SK-N-SH (cell line): Measurements from ENCODE around the gene TNFRSF1B. TPM values are rescaled to one million over a fixed set of nuclear protein-coding genes. Genes with fewer than 3 reads are reported as not detected.

ENCODE experiments used
- CTCF ChIA-PET: fragments of 300-600, 350-600 bp; formaldehyde crosslinking; extraction: SDS; loops from one replicate; lab custom pipeline; 2021; lab: Yijun Ruan, JAX
- POLR2A ChIA-PET: fragments of 350-600 bp; sonication (Branson Sonifier 250); formaldehyde crosslinking; extraction: SDS; loops from one replicate; lab custom pipeline; 2020; ENCODE audit warnings: antibody characterized with exemption, inconsistent platforms; lab: Yijun Ruan, JAX
- DNase-seq: peaks from one replicate; pipeline ENCODE4 v3.0.0; 2012
- H2AFZ ChIP-seq: fragments of 200-600 bp; sonication (generic); 2 replicates; pipeline ENCODE4 v1.8.1; 2016; ENCODE audit warnings: antibody characterized with exemption, mild to moderate bottlenecking, low read depth
- H3F3A ChIP-seq: fragments of 200-600 bp; sonication (generic); replicated peaks from 2 replicates; pipeline ENCODE3; 2016; ENCODE audit warnings: antibody characterized with exemption, mild to moderate bottlenecking; ENCODE audit not compliant: insufficient read depth
- H3K27ac ChIP-seq, 2 experiments: fragments of 200-500 bp in 1 of 2; fragments of 200-600 bp in 1 of 2; sonication (Bioruptor generic) in 1 of 2; sonication (generic), shearing (Covaris generic) in 1 of 2; 2 replicates each; pipeline versions ENCODE4 v1.5.1 to v1.6.1; 2014 to 2016; ENCODE audit warnings: low read depth in 2 of 2, inconsistent platforms in 1 of 2, low read length in 1 of 2, mild to moderate bottlenecking in 1 of 2, mixed read lengths in 1 of 2
- H3K27me3 ChIP-seq: fragments of 200-600 bp; sonication (generic), shearing (Covaris generic); 2 replicates; pipeline ENCODE4 v1.6.1; 2016; ENCODE audit warnings: mixed run types; ENCODE audit not compliant: insufficient read depth
- H3K36me3 ChIP-seq, 2 experiments: fragments of 200-500 bp in 1 of 2; fragments of 200-600 bp in 1 of 2; sonication (Bioruptor generic) in 1 of 2; sonication (generic) in 1 of 2; replicated peaks in 1 of 2; 2 replicates each; pipeline versions ENCODE3 to v1.5.1; 2014 to 2016; ENCODE audit warnings: low read length in 1 of 2, mild to moderate bottlenecking in 1 of 2; ENCODE audit not compliant: insufficient read depth in 2 of 2, control insufficient read depth in 1 of 2
- H3K4me1 ChIP-seq, 2 experiments: fragments of 200-500 bp in 1 of 2; fragments of 200-600 bp in 1 of 2; sonication (Bioruptor generic) in 1 of 2; sonication (generic), shearing (Covaris generic) in 1 of 2; 2 replicates each; pipeline versions ENCODE4 v1.5.1 to v1.6.1; 2014 to 2016; ENCODE audit warnings: low read depth in 1 of 2, low read length in 1 of 2, mixed run types in 1 of 2; ENCODE audit not compliant: insufficient read depth in 2 of 2, control insufficient read depth in 1 of 2
- H3K4me2 ChIP-seq: fragments of 200-600 bp; sonication (generic), shearing (Covaris generic); 2 replicates; pipeline ENCODE4 v1.6.1; 2017; ENCODE audit warnings: mixed run types
- H3K4me3 ChIP-seq, 2 experiments: fragments of 200-500 bp in 1 of 2; fragments of 200-600 bp in 1 of 2; sonication (Bioruptor generic) in 1 of 2; sonication (generic), shearing (Covaris generic) in 1 of 2; 2 replicates each; pipeline versions ENCODE4 v1.5.1 to v1.8.1; 2014 to 2016; ENCODE audit warnings: low read depth in 2 of 2, inconsistent platforms in 1 of 2, low read length in 1 of 2, mild to moderate bottlenecking in 1 of 2, mixed read lengths in 1 of 2, moderate library complexity in 1 of 2
- H3K79me2 ChIP-seq: fragments of 200-600 bp; sonication (generic); 2 replicates; pipeline ENCODE4 v1.8.1; 2017; ENCODE audit warnings: mild to moderate bottlenecking; ENCODE audit not compliant: insufficient read depth
- H3K9ac ChIP-seq: fragments of 200-600 bp; sonication (generic); 2 replicates; pipeline ENCODE4 v1.6.1; 2017; ENCODE audit warnings: mixed run types
- H3K9me2 ChIP-seq: fragments of 200-600 bp; sonication (generic); 2 replicates; pipeline ENCODE4 v1.6.1; 2017; ENCODE audit warnings: mixed run types
- H3K9me3 ChIP-seq: fragments of 200-600 bp; sonication (generic); 2 replicates; pipeline ENCODE4 v1.6.1; 2017; ENCODE audit warnings: mixed run types, mild to moderate bottlenecking, moderate library complexity
- H4K20me1 ChIP-seq: fragments of 200-600 bp; sonication (generic); 2 replicates; pipeline ENCODE4 v1.6.1; 2017; ENCODE audit warnings: mild to moderate bottlenecking, mixed run types; ENCODE audit not compliant: insufficient read depth
- CTCF ChIP-seq: fragments of 200-600 bp; sonication (generic); IDR thresholded peaks from 2 replicates; pipeline ENCODE4 v1.6.1; 2017; ENCODE audit warnings: antibody characterized with exemption, mild to moderate bottlenecking, moderate library complexity
- ELF1 ChIP-seq: IDR thresholded peaks from 2 replicates; pipeline ENCODE4 v1.4.0; 2012
- EP300 ChIP-seq, 2 experiments: IDR thresholded peaks; 2 replicates each; pipeline versions ENCODE4 v1.4.0 to v1.6.1; 2012; ENCODE audit warnings: borderline replicate concordance in 1 of 2, low read depth in 1 of 2, low read length in 1 of 2
- FOXJ3 ChIP-seq: sonication (generic); formaldehyde crosslinking; IDR thresholded peaks from 2 replicates; pipeline ENCODE4 v1.5.1; 2020; ENCODE audit warnings: mild to moderate bottlenecking, missing genetic modification reagents
- FOXM1 ChIP-seq: IDR thresholded peaks from 2 replicates; pipeline ENCODE4 v1.4.0; 2012; ENCODE audit warnings: low read depth, mild to moderate bottlenecking
- GABPA ChIP-seq: IDR thresholded peaks from 2 replicates; pipeline ENCODE4 v1.4.0; 2012; ENCODE audit warnings: low read depth, mild to moderate bottlenecking
- GATA2 ChIP-seq: sonication (generic); formaldehyde crosslinking; IDR thresholded peaks from 2 replicates; pipeline ENCODE4 v1.5.0; 2020; ENCODE audit warnings: mild to moderate bottlenecking, missing genetic modification reagents
- MAX ChIP-seq: IDR thresholded peaks from 2 replicates; pipeline ENCODE4 v1.4.0; 2012; ENCODE audit warnings: low read depth
- NRF1 ChIP-seq: IDR thresholded peaks from 2 replicates; pipeline ENCODE4 v1.6.1; 2012; ENCODE audit warnings: low read depth, mild to moderate bottlenecking, low read length
- POLR2AphosphoS5 ChIP-seq: IDR thresholded peaks from 2 replicates; pipeline ENCODE4 v1.6.1; 2012; ENCODE audit warnings: low read depth, low read length
- RAD21 ChIP-seq: IDR thresholded peaks from 2 replicates; pipeline ENCODE4 v1.6.1; 2012; ENCODE audit warnings: mild to moderate bottlenecking, low read length
- RCOR1 ChIP-seq: fragments of 150-350 bp; IDR thresholded peaks from 2 replicates; pipeline ENCODE4 v1.6.1; 2017; ENCODE audit warnings: antibody characterized with exemption, low read length
- RFX5 ChIP-seq: IDR thresholded peaks from 2 replicates; pipeline ENCODE4 v1.6.1; 2012; ENCODE audit warnings: mild to moderate bottlenecking, improper control_type of control experiment, low read length
- RXRA ChIP-seq: IDR thresholded peaks from 2 replicates; pipeline ENCODE4 v1.4.0; 2012; ENCODE audit warnings: low read depth, mild to moderate bottlenecking, borderline replicate concordance
- SIN3A ChIP-seq: IDR thresholded peaks from 2 replicates; pipeline ENCODE4 v1.6.1; 2012; ENCODE audit warnings: low read depth, mild to moderate bottlenecking, low read length, moderate library complexity, borderline replicate concordance
- SMC3 ChIP-seq: IDR thresholded peaks from 2 replicates; pipeline ENCODE4 v1.6.1; 2012; ENCODE audit warnings: low read depth, low read length, improper control_type of control experiment
- TAF1 ChIP-seq: IDR thresholded peaks from 2 replicates; pipeline ENCODE4 v1.6.1; 2012; ENCODE audit warnings: low read depth, mild to moderate bottlenecking, low read length, moderate library complexity, borderline replicate concordance
- TCF12 ChIP-seq: IDR thresholded peaks from 2 replicates; pipeline ENCODE4 v1.4.0; 2012
- TEAD4 ChIP-seq: IDR thresholded peaks from 2 replicates; pipeline ENCODE4 v1.4.0; 2012; ENCODE audit warnings: mild to moderate bottlenecking, borderline replicate concordance; ENCODE audit not compliant: insufficient read depth
- USF2 ChIP-seq: fragments of 150-350 bp; IDR thresholded peaks from 2 replicates; pipeline ENCODE4 v1.6.1; 2017; ENCODE audit warnings: antibody characterized with exemption, low read length, low read depth, borderline replicate concordance
- YY1 ChIP-seq: IDR thresholded peaks from 2 replicates; pipeline ENCODE4 v1.4.0; 2012; ENCODE audit warnings: low read depth, mild to moderate bottlenecking
- ZBTB33 ChIP-seq: IDR thresholded peaks from 2 replicates; pipeline ENCODE4 v1.4.0; 2012; ENCODE audit warnings: low read depth, borderline replicate concordance
- WGBS: methylation state at CpG from one replicate; pipeline ENCODE4 v1.1.6; 2017; ENCODE audit warnings: low lambda C conversion rate; 5-methylcytosine and 5-hydroxymethylcytosine counted together
- polyA plus RNA-seq, 3 experiments: library from polyadenylated mRNA; depleted of rRNA; stranded (reverse); fragments of >200 nt; gene quantifications; 2 replicates each; pipeline ENCODE4 v1.2.3, GENCODE V29; 2012

The TNFRSF1B gene
- polyA plus RNA-seq, 1 of the 3 experiments (the other 2 are of a cell fraction) = 0.36 TPM

- no peaks in the 10 kb centered on the region for H3K9me3 ChIP-seq
- no peak overlapping the region for H3K9ac ChIP-seq
- POLR2A ChIA-PET = no interaction called here
- CTCF ChIA-PET = interaction anchor here (0.6 to 6.2 kb wide), 2 partner anchors 56 to 63 kb away, joined by 3 to 79 read pairs; no protein-coding TSS in a partner anchor
- peaks cover 17 to 34% of the 10 kb centered on the region in 2 experiments for H3K4me1 ChIP-seq
- H3K79me2 ChIP-seq = no peaks in the 10 kb centered on the region
- H3K4me3 ChIP-seq = no peak overlapping the region
- TF ChIP-seq TEAD4 = no peak
- no peak for TF ChIP-seq EP300 (IDR thresholded peaks at IDR 0.05; ENCODE audit: borderline replicate concordance in 1 of 2, low read depth in 1 of 2, low read length in 1 of 2)
- no peak for TF ChIP-seq RCOR1
- no peak for TF ChIP-seq ZBTB33
- TF ChIP-seq SMC3 = no peak
- no peak for TF ChIP-seq GATA2 (CRISPR knock-in tag)
- no peak for TF ChIP-seq TAF1
- no peak for TF ChIP-seq RAD21
- no peak for TF ChIP-seq FOXM1
- no peak for TF ChIP-seq GABPA
- TF ChIP-seq TCF12 = no peak
- TF ChIP-seq RFX5 = no peak
- no peaks in the 10 kb centered on the region for H3K27me3 ChIP-seq
- no peaks in the 10 kb centered on the region for H4K20me1 ChIP-seq
- 89% methylated on average over 6 of the region's 7 CpGs for WGBS
- H2AFZ ChIP-seq = no peak overlapping the region
- peaks cover 4% of the 10 kb centered on the region for H3F3A ChIP-seq
- H3K36me3 ChIP-seq = no peaks in the 10 kb centered on the region
- DNase-seq = no peak
- H3K4me2 ChIP-seq = no peak overlapping the region
- H3K9me2 ChIP-seq = no peaks in the 10 kb centered on the region
- H3K27ac ChIP-seq = no peak overlapping the region
Measured at GRCh38 chr1:12181568-12181967, 14.8 kb downstream of the TNFRSF1B start.

GRCh38 chr1:12182410-12182984 is 15.7 kb downstream of the TNFRSF1B start:
- CTCF ChIA-PET = interaction anchor here (0.9 to 6.2 kb wide), 4 partner anchors 17 to 438 kb away, joined by 3 to 79 read pairs (median 6); no protein-coding TSS in a partner anchor
- Histone ChIP-seq H3F3A (peaks cover 4% of the 10 kb centered on the region), H3K4me3 (no peak overlapping the region), H4K20me1 (no peaks in the 10 kb centered on the region), H3K36me3 (no peaks in the 10 kb centered on the region), H3K9ac (no peak overlapping the region), H2AFZ (no peak overlapping the region), H3K4me2 (no peak overlapping the region), H3K9me3 (no peaks in the 10 kb centered on the region), H3K27me3 (no peaks in the 10 kb centered on the region), H3K9me2 (no peaks in the 10 kb centered on the region), H3K4me1 (peaks cover 17 to 35% of the 10 kb centered on the region in 2 experiments), H3K27ac (no peak overlapping the region), H3K79me2 (no peaks in the 10 kb centered on the region)
- POLR2A ChIA-PET = no interaction called here
- WGBS = 75% methylated on average over 4 of the region's 4 CpGs
- no peak for DNase-seq
- TF ChIP-seq USF2 (no peak), CTCF (no peak), POLR2AphosphoS5 (no peak), SIN3A (no peak), YY1 (no peak), RCOR1 (no peak), FOXJ3 (CRISPR knock-in tag) (no peak), GABPA (no peak), TCF12 (no peak), ELF1 (no peak), MAX (no peak), NRF1 (no peak), RXRA (no peak), FOXM1 (no peak)
